Measurements from ENCODE around the gene MCEMP1. TPM values are rescaled to one million over a fixed set of nuclear protein-coding genes. Genes with fewer than 3 reads are reported as not detected.

MCEMP1 gene
- total and polyA plus RNA-seq, 11 donors: 0.16 to 1.4 (median 0.54) TPM; not detected in 3

DNA sequence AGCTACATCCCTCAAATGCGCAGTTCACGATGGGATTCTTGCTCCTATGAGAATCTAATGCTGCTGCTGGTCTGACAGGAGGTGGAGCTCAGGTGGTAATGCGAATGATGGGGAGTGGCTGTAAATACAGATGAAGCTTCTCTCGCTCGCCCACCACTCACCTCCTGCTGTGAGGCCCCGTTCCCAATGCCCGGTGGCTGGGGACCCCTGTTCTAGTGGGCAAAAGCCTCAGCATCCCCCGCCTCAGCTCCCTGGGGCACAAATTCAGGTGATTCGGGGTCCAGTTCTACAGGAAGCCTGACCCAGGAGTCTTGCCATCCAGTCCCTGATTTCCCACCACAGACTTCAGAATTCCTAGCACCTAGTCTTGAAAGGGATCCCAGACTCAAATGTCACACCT lies 4.4 kb upstream of the MCEMP1 start:
- peaks cover 0 to 19% (median 0%) of the 10 kb centered on the region in 12 donors for H3K4me1 ChIP-seq
- 45 to 48% (median 47%) methylated on average over 9 of the region's 9 CpGs for WGBS, 4 donors
- no peaks in the 10 kb centered on the region for H3K36me3 ChIP-seq
- H3K9me3 ChIP-seq: peaks cover 0 to 7% (median 0%) of the 10 kb centered on the region in 12 donors
- ATAC-seq: no peak
- intact Hi-C loops (cut with DNase I): loop anchor here in 2 of 10 donors (10.0 kb wide), 1 partner anchor 318 kb away; no protein-coding TSS in a partner anchor
- no peak for DNase-seq
- peaks cover 0 to 40% (median 15%) of the 10 kb centered on the region in 9 donors for H3K27me3 ChIP-seq
- TF ChIP-seq, protein P1, sequence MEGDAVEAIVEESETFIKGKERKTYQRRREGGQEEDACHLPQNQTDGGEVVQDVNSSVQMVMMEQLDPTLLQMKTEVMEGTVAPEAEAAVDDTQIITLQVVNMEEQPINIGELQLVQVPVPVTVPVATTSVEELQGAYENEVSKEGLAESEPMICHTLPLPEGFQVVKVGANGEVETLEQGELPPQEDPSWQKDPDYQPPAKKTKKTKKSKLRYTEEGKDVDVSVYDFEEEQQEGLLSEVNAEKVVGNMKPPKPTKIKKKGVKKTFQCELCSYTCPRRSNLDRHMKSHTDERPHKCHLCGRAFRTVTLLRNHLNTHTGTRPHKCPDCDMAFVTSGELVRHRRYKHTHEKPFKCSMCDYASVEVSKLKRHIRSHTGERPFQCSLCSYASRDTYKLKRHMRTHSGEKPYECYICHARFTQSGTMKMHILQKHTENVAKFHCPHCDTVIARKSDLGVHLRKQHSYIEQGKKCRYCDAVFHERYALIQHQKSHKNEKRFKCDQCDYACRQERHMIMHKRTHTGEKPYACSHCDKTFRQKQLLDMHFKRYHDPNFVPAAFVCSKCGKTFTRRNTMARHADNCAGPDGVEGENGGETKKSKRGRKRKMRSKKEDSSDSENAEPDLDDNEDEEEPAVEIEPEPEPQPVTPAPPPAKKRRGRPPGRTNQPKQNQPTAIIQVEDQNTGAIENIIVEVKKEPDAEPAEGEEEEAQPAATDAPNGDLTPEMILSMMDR (IDR thresholded peaks at IDR 0.05): no peak
- no peak for TF ChIP-seq POLR2A (IDR thresholded peaks at IDR 0.05)
- H3K27ac ChIP-seq: no peak overlapping the region
- no peak overlapping the region for H3K4me3 ChIP-seq

- no peak for TF ChIP-seq POLR2A (IDR thresholded peaks at IDR 0.05)
- TF ChIP-seq, protein P1 (IDR thresholded peaks at IDR 0.05): no peak
- Histone ChIP-seq H3K4me3 (no peak overlapping the region), H3K27me3 (peaks cover 0 to 44% (median 14%) of the 10 kb centered on the region in 9 donors), H3K27ac (peak overlapping the region in 1 of 12 donors; percentile 70), H3K4me1 (peaks cover 0 to 19% (median 0%) of the 10 kb centered on the region in 12 donors), H3K9me3 (peaks cover 0 to 7% (median 0%) of the 10 kb centered on the region in 12 donors), H3K36me3 (no peaks in the 10 kb centered on the region)
- WGBS, 4 donors: 57 to 60% (median 59%) methylated on average over 19 to 21 of the region's 21 CpGs
- DNase-seq (peak; percentile 55 to 81 (median 76)), ATAC-seq (peak in 3 of 4 donors; percentile 87 to 89 (median 87))
- intact Hi-C loops (cut with DNase I): loop anchor here in 6 of 10 donors (5.0 to 10.0 kb wide), 5 partner anchors 102 to 322 kb away; no protein-coding TSS in a partner anchor
Observed at GRCh38 chr19:7674010-7675005, 2.6 kb upstream of the MCEMP1 start.

DNA sequence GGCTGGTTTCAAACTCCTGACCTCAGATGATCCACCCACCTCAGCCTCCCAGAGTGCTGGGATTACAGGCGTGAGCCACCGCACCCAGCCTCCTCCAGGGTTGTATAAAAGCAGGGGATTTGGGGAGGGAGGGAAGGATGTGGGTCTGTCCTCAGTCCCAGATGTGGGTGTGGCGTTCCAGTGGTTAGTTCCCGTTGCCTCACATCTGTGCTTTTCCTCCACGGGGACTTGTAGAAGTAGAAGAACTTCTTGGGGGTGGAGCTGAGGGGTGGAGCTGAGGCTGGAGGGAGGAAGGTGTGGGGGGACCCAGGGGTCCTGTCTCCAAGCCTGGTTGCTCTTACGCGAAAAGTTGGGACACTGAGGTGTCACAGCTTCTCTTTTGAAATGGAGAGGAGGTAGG lies 514 bp upstream of the MCEMP1 start:
- H3K27ac ChIP-seq: no peak overlapping the region
- peaks cover 0 to 7% (median 0%) of the 10 kb centered on the region in 12 donors for H3K9me3 ChIP-seq
- intact Hi-C loops (cut with DNase I): loop anchor here in 6 of 10 donors (5.0 to 10.0 kb wide), 5 partner anchors 104 to 324 kb away; no protein-coding TSS in a partner anchor
- peaks cover 0 to 40% (median 11%) of the 10 kb centered on the region in 9 donors for H3K27me3 ChIP-seq
- DNase-seq (peak in 2 of 5 donors; percentile 51 to 58), ATAC-seq (no peak)
- no peak overlapping the region for H3K4me3 ChIP-seq
- H3K36me3 ChIP-seq: no peaks in the 10 kb centered on the region
- peaks cover 0 to 30% (median 1%) of the 10 kb centered on the region in 12 donors for H3K4me1 ChIP-seq
- WGBS, 4 donors: 22 to 43% (median 35%) methylated on average over 4 to 7 of the region's 7 CpGs
- no peak for TF ChIP-seq POLR2A (IDR thresholded peaks at IDR 0.05)

DNA sequence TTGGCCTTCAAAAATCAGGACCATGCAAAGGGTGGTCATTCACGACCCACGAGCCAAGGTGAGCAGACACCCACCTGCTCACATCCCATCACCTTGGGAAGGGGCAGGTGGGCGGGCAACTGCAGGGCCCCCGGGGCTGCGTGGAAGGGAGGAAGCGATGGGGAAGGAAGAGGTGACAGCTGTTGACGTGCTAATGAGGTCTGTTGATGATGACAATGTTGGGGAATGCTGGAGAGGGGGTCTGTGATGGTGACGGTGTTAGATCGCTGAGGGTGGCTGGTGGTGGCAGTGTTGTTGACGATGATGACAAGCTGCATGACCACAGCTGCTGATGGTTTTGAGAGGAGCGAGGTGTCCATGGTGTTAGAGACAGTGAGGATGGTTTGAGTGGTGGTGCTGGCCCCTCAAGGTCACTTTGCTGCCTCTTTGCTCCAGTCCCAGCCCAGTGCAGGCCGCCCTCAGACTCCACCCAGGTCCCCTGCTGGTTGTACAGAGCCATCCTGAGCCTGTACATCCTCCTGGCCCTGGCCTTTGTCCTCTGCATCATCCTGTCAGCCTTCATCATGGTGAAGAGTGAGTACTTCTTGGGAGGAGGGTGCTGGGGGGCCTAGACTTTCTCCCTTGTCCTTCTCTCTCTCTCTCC lies 900 bp downstream of the MCEMP1 start:
- peaks cover 0 to 41% (median 8%) of the 10 kb centered on the region in 12 donors for H3K4me1 ChIP-seq
- peaks cover 0 to 8% (median 6%) of the 10 kb centered on the region in 9 donors for H3K36me3 ChIP-seq
- H3K27me3 ChIP-seq: peaks cover 0 to 30% (median 6%) of the 10 kb centered on the region in 9 donors
- H3K4me3 ChIP-seq: no peak overlapping the region
- WGBS, 4 donors: 23 to 37% (median 28%) methylated on average over 12 of the region's 12 CpGs
- DNase-seq: no peak
- TF ChIP-seq, protein P1 (IDR thresholded peaks at IDR 0.05): no peak
- no peak for TF ChIP-seq POLR2A (IDR thresholded peaks at IDR 0.05)
- intact Hi-C loops (cut with DNase I): loop anchor here in 6 of 10 donors (2.0 to 10.0 kb wide), 6 partner anchors 25 to 325 kb away; no protein-coding TSS in a partner anchor
- peaks cover 0 to 7% (median 0%) of the 10 kb centered on the region in 12 donors for H3K9me3 ChIP-seq
- H3K27ac ChIP-seq: no peak overlapping the region
- no peak for ATAC-seq
